GM23248 (cell line): ENCODE data around the gene LIN28B.

ENCODE experiments used
- EZH2 ChIP-seq: fragments of 200-600 bp; sonication (generic); IDR thresholded peaks from 2 replicates; pipeline ENCODE4 v1.6.1; 2018; ENCODE audit warnings: antibody characterized with exemption, mild to moderate bottlenecking; ENCODE audit not compliant: insufficient read depth, poor library complexity, severe bottlenecking
- EZH2phosphoT487 ChIP-seq: fragments of 200-600 bp; sonication (generic); IDR thresholded peaks from 2 replicates; pipeline ENCODE4 v1.6.1; 2018; ENCODE audit warnings: antibody characterized with exemption, moderate library complexity, mild to moderate bottlenecking, low read depth; ENCODE audit not compliant: insufficient read depth

DNA sequence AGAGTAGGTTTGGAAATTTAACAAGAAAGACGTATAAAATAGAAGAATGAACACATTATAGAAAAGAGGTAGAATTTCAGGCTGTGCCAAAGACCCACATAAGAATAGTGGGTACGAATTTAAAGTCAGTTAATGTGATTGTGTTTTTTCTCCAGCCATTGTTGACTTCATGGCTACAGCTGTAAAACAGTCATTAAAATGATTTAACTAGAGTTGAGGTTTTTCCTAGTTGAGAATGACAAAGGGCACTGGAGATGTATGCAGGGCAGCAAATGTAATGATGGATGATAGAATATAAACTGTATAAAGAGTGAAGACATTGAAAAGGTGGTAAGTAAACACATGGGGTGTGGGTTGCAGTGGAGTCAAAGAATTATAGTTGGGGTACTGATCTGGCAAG, 72.7 kb downstream of the LIN28B start:
- TF ChIP-seq EZH2 (no peak), EZH2phosphoT487 (no peak)
